GM18909 (cell line): ENCODE data around the gene TARM1.

Source experiments
- ATAC-seq: cut with Tn5 transposase; IDR thresholded peaks from one replicate; pipeline ENCODE4 v1.9.1; 2021; ENCODE audit warnings: mild to moderate bottlenecking; ENCODE audit not compliant: unreplicated experiment, poor library complexity

TARM1 gene

GRCh38 chr19:54081032-54081431 is at the start of gene TARM1:
TARM1 (minus strand) TSS chr19:54081365; CDS start chr19:54081340, 25 bp downstream.
- no peak for ATAC-seq

DNA sequence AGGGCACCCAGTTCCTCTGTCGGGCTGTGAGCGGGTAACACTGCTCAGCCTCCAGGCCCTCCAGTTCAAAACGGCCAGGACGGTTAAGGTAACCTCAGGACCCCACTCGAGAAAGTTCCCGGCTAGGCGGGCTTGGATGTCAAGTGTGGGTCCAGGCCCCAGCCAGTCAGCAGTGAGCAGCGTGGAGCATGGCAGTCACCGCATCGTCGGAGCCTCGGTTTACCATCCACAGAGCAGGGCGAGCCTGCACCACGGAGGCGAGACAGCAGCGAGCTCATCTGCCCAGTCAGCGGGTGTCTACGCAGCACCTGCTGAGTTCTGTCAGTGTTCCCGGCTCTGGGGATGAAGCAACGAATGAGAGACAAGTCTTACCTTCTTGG is 48.4 kb upstream of the TARM1 start:
- no peak for ATAC-seq

DNA sequence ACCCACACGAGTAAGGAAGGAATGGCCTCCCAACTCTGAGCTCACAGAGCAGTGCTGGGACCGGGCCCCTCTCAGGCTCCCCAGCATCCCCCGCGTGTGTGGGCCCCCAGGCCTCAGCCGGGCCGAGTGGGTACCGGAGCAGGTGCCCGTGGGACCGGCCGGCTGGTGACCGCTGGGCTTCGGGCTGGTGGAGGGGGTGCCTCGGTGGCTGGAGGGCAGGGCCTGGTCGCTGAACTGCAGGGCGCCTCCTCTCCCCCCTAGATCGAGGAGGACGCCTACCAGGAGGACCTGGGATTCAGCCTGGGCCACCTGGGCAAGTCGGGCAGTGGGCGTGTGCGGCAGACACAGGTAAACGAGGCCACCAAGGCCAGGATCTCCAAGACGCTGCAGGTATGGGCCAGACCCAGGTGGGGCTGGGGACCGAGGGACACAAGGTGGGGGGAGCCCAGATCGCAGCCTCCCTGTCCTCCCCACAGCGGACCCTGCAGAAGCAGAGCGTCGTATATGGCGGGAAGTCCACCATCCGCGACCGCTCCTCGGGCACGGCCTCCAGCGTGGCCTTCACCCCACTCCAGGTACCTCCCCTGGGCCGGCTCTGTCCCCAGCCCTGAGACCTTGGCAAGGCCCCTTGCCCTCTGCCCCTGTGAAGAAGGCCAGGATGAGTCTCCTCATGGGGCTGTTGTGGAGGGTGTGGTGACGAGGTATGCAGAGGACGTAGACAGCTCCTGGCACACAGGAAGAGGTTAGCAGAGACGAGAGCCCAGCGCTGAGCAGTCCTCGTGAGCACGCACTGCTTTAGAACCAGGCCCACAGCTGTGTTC is 47.8 kb upstream of the TARM1 start:
- no peak for ATAC-seq

- no peak for ATAC-seq
Measured at GRCh38 chr19:54128441-54128725, 47.2 kb upstream of the TARM1 start.

- no peak for ATAC-seq
Measured at GRCh38 chr19:54127688-54128440, 46.7 kb upstream of the TARM1 start.

DNA sequence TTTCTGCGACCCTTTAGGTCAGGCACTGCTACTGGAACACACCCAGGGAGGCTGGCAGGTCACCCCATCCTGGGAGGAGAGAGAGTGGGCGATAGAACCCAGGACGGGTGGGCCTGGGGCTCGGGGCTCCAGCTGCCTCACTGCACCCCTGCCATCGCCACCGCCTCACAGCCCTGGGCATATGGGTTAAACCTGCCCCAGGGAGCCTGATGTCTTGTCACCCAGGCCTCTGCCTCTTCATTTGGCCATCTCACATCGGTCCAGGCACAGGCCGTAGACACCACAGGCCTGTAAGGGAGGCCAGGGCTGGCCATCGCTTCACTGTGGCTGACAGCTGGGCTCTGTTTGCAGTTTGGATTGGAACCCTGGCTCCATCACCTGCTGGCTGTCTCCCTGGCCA is 44.5 kb upstream of the TARM1 start:
- ATAC-seq, result no peak

DNA sequence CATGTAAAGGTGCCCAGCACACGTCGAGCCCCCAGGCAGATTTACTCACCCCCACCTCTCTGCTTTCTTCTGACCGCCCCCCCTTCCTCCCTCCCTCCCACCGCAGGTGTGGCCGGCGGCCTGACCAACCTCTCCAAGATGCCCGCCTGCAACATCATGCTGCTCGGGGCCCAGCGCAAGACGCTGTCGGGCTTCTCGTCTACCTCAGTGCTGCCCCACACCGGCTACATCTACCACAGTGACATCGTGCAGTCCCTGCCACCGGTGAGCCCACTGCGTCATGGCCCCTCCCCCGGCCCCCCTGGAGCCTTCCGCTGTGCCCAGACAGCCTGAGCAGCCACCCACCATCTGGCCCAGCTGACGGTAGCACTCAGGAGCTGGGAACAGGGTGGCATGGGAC is 43.2 kb upstream of the TARM1 start:
- ATAC-seq, result no peak

GRCh38 chr19:54123682-54124081 is 42.5 kb upstream of the TARM1 start:
- ATAC-seq, result no peak

GRCh38 chr19:54121259-54121658 is 40.1 kb upstream of the TARM1 start:
- no peak for ATAC-seq

GRCh38 chr19:54115109-54116063 is 34.2 kb upstream of the TARM1 start, which contains the start of the genes PRPF31 and TFPT:
PRPF31 (plus strand) TSS chr19:54115754; CDS start chr19:54118279, 2,525 bp downstream.
TFPT (minus strand) TSS chr19:54115657; CDS start chr19:54115269, 388 bp downstream.
- ATAC-seq, result peak; percentile 85

DNA sequence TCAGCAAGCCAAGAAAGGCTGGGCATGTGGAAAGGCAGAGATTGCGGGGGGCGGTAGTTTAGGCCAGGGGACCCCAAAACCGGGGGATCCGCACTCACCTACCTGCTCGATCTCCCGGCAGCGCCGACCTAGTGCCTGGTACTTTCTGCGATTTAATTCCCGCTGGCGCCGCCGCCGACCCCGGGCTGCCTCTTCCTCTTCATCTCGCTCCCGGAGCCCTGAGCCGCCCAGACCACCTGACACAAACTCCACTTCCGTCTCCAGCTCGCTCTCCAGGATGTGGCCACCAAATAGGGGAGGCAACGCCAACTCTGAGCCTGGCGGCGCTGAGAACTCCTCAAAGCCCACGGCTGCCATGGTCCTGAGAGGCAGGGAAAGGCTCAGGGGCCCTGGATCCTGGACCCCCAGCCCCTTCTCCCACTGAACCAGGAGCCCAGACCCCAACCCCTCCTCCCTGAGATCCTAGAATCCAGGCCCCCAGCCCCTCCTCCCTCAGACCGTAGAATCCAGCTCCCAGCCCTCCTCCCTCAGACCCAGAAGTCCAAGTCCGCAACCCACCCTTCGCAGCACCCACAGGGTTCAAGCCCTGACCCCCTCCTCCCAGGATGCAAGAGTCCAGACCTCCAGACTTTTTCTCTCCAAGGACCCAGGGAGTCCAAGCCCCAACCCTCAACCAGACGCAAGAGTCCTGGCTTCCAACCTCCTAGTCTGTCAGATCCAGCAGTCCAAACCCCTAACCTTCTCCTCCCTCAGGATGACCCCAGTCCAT is 33.4 kb upstream of the TARM1 start:
- peak; percentile 2 for ATAC-seq

DNA sequence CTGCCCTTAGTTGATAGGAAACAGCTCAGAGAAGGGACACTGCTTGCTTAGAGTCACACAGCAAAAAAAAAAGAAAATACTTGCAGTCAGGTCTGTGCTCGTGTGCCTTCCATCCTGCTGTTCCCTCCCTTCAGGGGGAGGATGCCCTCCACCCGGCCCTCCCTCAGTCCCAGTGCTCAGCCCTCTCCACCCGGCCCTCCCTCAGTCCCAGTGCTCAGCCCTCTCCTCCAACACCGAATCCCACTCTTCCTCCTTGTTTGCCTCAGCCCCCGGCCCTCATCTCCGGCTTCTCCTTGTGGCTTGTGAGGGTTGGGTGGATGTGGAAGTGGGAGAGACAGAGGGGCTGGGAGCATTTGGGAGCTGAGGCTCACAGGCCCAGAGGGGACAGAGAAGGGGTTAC is 28.5 kb upstream of the TARM1 start:
- ATAC-seq, result no peak

GRCh38 chr19:54108496-54108895 is 27.3 kb upstream of the TARM1 start:
- ATAC-seq, result no peak

- ATAC-seq, result no peak
Measured at GRCh38 chr19:54107876-54108490, 26.8 kb upstream of the TARM1 start.

- ATAC-seq, result no peak
Measured at GRCh38 chr19:54106716-54107115, 25.6 kb upstream of the TARM1 start.

DNA sequence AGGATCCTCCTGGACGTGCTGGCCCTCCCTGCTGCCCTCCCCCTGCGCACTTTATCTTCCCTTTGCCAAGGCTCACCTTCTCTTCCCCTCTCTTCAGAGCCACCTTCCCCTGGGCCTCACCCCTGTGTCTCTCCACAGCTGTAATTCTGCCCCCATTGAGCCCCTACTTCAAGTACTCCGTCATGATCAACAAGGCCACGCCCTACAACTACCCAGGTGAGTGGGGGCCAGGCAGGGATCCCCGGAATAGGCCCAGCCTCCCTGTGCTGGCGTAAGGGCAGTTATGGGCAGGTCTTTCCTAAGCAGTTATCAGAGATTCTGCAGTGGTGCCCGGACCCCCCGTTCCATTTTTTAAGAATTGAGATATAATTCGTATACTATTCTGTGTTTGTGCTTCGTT is 24.6 kb upstream of the TARM1 start:
- no peak for ATAC-seq

DNA sequence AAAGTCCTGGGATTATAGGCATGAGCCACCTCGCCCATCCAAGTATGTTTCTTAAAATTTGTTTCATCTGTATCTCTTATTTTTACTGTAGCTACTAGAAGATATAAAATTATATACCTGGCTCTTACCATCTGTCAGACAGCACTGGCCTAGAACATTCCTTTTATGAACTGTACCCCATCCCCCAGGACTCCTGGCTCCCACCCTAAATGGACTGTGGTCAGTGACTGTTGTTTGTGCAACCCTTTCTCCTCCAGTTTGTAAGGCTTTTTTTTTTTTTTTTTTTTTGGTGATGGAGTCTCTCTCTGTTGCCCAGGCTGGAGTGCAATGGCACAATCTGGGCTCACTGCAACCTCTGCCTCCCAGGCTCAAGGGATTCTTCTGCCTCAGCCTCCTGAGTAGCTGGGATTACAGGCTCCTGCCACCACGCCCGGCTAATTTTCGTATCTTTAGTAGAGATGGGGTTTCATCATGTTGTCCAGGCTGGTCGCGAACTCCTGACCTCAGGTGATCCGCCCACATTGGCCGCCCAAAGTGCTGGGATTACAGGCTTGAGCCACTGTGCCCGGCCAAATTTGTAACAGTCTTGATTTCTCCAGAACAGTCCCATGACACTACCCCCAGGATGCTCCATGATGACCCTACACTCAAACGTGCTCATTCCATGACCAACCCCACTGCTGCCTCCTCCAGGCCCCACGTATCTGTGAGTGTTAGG is 24.0 kb upstream of the TARM1 start:
- ATAC-seq, result no peak

DNA sequence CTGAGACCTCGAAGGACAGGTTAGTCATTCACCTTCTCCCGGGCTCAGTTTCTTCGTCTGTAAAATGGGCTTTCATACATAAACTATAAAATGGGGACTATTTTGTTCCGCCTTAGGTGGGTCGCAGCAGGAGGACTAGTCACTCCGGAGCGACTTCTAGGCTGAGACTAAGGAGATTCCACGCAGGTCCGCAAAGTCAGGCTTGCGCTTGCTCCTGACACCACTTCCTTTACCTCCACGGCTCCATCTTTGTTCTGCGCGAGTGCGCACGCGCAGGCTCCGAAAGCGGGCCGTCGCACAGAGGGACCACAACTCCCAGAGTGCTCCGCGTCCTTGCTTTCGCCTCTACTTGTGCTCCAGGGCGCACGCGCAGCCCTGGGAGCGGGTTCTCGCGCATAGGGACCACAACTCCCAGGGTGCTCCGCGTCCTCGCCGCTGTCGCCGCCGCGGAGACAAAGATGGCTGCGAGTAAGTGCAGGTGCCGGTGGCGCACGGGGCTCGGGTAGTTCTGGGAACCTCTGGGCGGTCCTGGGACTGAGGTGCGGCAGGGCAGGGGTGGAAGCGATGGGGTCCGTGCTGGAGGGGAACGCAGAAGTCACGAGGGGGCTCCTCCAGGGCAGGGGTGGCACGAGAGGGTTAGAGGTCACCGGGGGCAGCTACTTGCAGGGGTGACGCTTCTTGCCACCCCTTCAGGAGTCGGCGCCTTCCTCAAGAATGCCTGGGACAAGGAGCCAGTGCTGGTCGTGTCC is 21.4 kb upstream of the TARM1 start, which contains the start of gene NDUFA3:
NDUFA3 (plus strand) TSS at position 435 of the 749 bp plus-strand sequence; CDS start at position 459, 24 bp downstream.
- ATAC-seq, result peak; percentile 98
